Left lung (tissue), 10 donors: Measurements from ENCODE around the gene ATAD5. TPM values are rescaled to one million over a fixed set of nuclear protein-coding genes. Genes with fewer than 3 reads are reported as not detected.

ENCODE experiments used
- ATAC-seq: fragments of 200-7000 bp; cut with Tn5 transposase; one replicate; pipeline ENCODE4 v1.9.1; 2020; ENCODE audit warnings: moderate library complexity
- DNase-seq, 4 donors: peaks; one replicate each; pipeline ENCODE4 v3.0.0-alpha.2; 2013 to 2020
- H3K27ac ChIP-seq, 2 donors: fragments of 200-600 bp; sonication (generic) in 1 of 2; one replicate each; pipeline versions ENCODE4 v1.5.0 to v1.8.0; 2020 to 2021
- H3K27me3 ChIP-seq, 2 donors: fragments of 200-600 bp; sonication (generic) in 1 of 2; one replicate each; pipeline versions ENCODE4 v1.5.0 to v1.8.0; 2020 to 2021
- H3K36me3 ChIP-seq, 2 donors: fragments of 200-600 bp; sonication (generic) in 1 of 2; one replicate each; pipeline versions ENCODE4 v1.5.0 to v1.8.0; 2020 to 2021
- H3K4me1 ChIP-seq, 2 donors: fragments of 200-600 bp; one replicate each; pipeline ENCODE4 v1.8.0; 2021
- H3K4me3 ChIP-seq, 2 donors: fragments of 200-600 bp; sonication (generic) in 1 of 2; one replicate each; pipeline versions ENCODE4 v1.5.0 to v1.8.0; 2020 to 2021; ENCODE audit warnings: mild to moderate bottlenecking in 1 of 2
- H3K9me3 ChIP-seq, 2 donors: fragments of 200-600 bp; sonication (generic) in 1 of 2; one replicate each; pipeline versions ENCODE4 v1.5.0 to v1.8.0; 2020 to 2021
- CTCF ChIP-seq, 2 donors: fragments of 200-600 bp; sonication (generic) in 1 of 2; IDR thresholded peaks; one replicate each; pipeline versions ENCODE4 v1.5.0 to v1.8.0; 2021; ENCODE audit warnings: antibody characterized with exemption in 2 of 2
- intact Hi-C, 2 donors: fragments of 100-400 bp; cut with DNase I; formaldehyde crosslinking; loops; one replicate each; pipeline versions ENCODE4 v1.11.2 to v1.14.2; 2022
- polyA plus RNA-seq, 6 donors: library from polyadenylated mRNA; unstranded; fragments of 120-200 nt; gene quantifications; one replicate each; pipeline ENCODE4 v1.2.1, GENCODE V29; 2013; ENCODE audit not compliant: insufficient read length in 6 of 6
- total RNA-seq, 2 donors: library from RNA; stranded (reverse); fragmentation: NEBNext Ultra II Directional; extraction: Animal tissue kit (Norgen Biotek cat#: 25700); gene quantifications; one replicate each; pipeline ENCODE4 v1.2.1, GENCODE V29; 2021
- donor health status: DM: no; HTN: yes; CAD: no.
- donor health status: DM: no; HTN: no; CAD: no.

ATAD5 gene
- total and polyA plus RNA-seq, 8 donors: 2.6 to 10.6 (median 8.6) TPM

DNA sequence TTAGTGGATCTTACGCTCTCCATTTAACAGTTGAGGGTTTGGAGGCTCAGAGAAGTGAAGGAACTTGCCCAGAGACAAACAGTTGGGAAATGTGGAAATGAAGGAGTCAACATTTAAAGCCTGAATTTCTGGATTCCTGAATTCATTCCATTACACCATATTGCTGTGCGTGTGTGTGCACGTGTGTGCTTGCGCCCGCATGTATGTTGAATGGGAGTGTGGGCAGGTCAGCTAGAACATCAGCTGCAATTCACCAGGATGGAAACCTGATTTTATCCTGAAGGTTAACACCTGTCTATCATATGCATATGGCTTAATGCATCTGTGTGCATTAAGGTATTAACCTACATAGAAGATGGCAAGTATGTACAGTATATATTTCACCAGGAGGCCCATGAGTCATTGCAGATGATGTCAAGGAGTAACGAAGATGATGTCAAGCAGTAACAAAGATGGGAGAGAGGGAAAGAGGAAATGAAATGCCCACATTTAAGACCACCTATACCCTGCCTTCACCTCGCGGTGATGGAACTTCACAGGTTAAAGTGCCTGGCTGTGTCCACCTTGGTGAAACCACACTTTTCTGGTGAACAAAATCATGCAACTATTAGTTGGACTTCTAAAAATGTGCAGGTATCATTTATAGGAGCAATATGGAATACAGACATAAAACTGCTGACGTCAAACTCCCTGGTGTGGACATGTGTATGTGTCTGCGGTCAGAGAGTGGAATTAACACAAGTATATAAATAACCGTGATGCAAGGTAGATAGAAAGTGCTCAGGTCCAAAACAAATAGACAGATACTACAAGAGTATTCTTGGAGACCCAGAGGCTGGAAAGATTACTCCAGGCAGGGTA, 89.1 kb downstream of the ATAD5 start:
- Histone ChIP-seq H3K4me3 (peak overlapping the region in 1 of 2 donors; percentile 63), H3K36me3 (peaks cover 0 to 18% of the 10 kb centered on the region in 2 donors), H3K4me1 (peaks cover 0 to 23% of the 10 kb centered on the region in 2 donors), H3K9me3 (no peaks in the 10 kb centered on the region), H3K27me3 (peaks cover 11 to 42% of the 10 kb centered on the region in 2 donors), H3K27ac (peak overlapping the region in 1 of 2 donors; percentile 50)
- no peak for ATAC-seq
- no peak for DNase-seq
- intact Hi-C loops: no loop called here
- no peak for TF ChIP-seq CTCF (IDR thresholded peaks at IDR 0.05)

DNA sequence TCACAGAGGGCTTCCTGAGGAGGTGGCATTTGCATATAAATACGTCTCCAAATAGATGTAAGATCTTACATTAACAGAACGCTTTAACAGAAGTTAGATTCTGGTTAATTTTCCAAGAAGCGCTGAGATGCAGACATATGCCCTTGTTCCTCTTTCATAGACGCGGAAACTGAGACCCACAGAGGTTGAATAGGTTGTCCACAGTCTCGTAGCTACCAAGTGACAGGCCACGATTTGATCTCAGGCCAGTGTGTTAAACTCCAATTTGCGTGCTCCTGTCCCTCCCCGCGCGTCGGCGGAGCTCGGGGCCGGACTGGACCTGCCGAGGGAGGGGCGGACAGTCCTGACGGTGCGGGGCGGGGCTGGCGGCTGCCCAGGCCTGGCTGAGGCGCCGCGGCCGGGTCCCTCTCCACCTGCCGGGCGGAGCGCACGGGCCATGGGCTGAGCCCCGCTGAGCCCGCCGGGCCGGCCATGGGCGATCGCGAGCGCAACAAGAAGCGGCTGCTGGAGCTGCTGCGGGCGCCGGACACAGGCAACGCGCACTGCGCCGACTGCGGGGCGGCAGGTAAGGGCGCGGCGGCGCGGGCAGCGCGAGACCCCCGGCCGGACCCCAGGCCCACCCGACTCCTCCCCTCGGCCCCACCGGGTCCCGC, 89.9 kb downstream of the ATAD5 start, which contains the start of gene ADAP2:
TSS of gene ADAP2 (plus strand) at position 402 of the 653 bp plus-strand sequence. CDS start at position 472, 70 bp downstream.
- H3K4me1 ChIP-seq: peaks cover 0 to 23% of the 10 kb centered on the region in 2 donors
- no peak for TF ChIP-seq CTCF (IDR thresholded peaks at IDR 0.05)
- H3K27ac ChIP-seq: peak within 1 kb of the TSS in 1 of 2 donors; percentile 50
- H3K9me3 ChIP-seq: no peaks in the 10 kb centered on the region
- intact Hi-C loops: no loop called here
- H3K27me3 ChIP-seq: peaks cover 11 to 42% of the 10 kb centered on the region in 2 donors
- H3K4me3 ChIP-seq: peak within 1 kb of the TSS; percentile 47 to 63
- peaks cover 0 to 26% of the 10 kb centered on the region in 2 donors for H3K36me3 ChIP-seq
- DNase-seq: peak in 2 of 4 donors; percentile 83 to 95
- peak; percentile 97 for ATAC-seq

DNA sequence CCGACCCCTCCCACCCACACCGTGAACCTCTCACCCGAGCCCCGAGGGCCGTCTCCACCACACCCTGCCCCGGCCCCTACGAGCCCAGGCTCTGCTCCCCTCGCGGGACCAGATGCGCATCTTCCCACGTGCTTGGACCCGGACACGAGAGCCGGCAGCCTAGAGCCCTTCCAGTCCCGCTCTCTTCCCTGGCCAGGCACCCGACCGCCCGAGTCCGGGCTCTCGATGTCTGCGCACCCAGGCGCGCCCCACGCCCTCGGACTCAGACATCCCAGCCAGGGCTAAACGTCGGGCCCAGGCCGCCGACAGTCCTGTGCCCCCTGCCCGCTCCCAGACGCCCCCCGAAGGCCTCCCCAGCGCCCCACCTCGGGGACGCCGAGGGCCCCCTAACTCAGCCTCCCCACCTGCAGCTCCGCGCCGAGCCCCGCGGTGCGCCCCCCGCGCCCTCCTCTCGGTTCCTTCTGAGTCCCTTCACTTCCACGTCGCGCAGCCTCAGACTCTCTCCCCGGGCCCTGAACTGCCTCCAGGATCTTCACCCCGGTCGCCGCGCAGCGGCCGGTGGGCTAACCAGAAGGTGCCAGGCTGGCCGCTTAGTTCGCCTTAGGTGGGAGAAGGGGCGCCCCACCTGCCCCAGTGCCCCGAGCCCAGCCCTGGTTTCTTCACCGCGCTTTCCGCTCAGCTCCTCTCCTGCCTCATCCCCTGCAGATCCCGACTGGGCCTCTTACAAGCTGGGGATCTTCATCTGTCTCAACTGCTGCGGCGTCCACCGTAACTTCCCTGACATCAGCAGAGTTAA, 90.7 kb downstream of the ATAD5 start:
- Histone ChIP-seq H3K9me3 (no peaks in the 10 kb centered on the region), H3K36me3 (peaks cover 0 to 29% of the 10 kb centered on the region in 2 donors), H3K4me1 (peaks cover 0 to 23% of the 10 kb centered on the region in 2 donors), H3K4me3 (peak overlapping the region; percentile 47 to 63), H3K27ac (peak overlapping the region in 1 of 2 donors; percentile 50), H3K27me3 (peaks cover 11 to 42% of the 10 kb centered on the region in 2 donors)
- ATAC-seq (peak; percentile 58), DNase-seq (peak in 2 of 4 donors; percentile 35 to 84)
- no peak for TF ChIP-seq CTCF (IDR thresholded peaks at IDR 0.05)
- intact Hi-C loops: no loop called here

- H3K27me3 ChIP-seq: peaks cover 11 to 42% of the 10 kb centered on the region in 2 donors
Observed at GRCh38 chr17:30924341-30924740, 92.6 kb downstream of the ATAD5 start.

More at GRCh38 chr17:30924341-30924740, 92.6 kb downstream of the ATAD5 start:
- Histone ChIP-seq H3K4me1 (peaks cover 0 to 23% of the 10 kb centered on the region in 2 donors), H3K9me3 (no peaks in the 10 kb centered on the region), H3K4me3 (no peak overlapping the region), H3K27ac (no peak overlapping the region), H3K36me3 (peaks cover 0 to 29% of the 10 kb centered on the region in 2 donors)
- intact Hi-C loops: no loop called here
- TF ChIP-seq CTCF (IDR thresholded peaks at IDR 0.05): no peak
- ATAC-seq (no peak), DNase-seq (no peak)
